GM12878 (cell line): ENCODE results near the gene CWC27. TPM values are rescaled to one million over a fixed set of nuclear protein-coding genes. Genes with fewer than 3 reads are reported as not detected.

Experiments used
- ATAC-seq: fragments of 200-7000 bp; cut with Tn5 transposase; 3 replicates; pipeline ENCODE4 v1.9.1; 2020; ENCODE audit warnings: mild to moderate bottlenecking, moderate library complexity
- BruUV-seq: library from RNA; stranded (reverse); fragments of 400-500 nt; replicated peaks from 2 replicates; lab custom pipeline; 2021; lab: Mats Ljungman, UMichigan
- CTCF ChIA-PET: fragments of 300-600 bp; sonication (Branson Sonifier 250); formaldehyde crosslinking; extraction: SDS; loops from one replicate; lab custom pipeline; 2021; ENCODE audit warnings: inconsistent platforms; lab: Yijun Ruan, JAX
- POLR2A ChIA-PET: fragments of 350-600 bp; formaldehyde crosslinking; extraction: SDS; loops from one replicate; lab custom pipeline; 2021; ENCODE audit warnings: inconsistent platforms; lab: Charles Lee
- RAD21 ChIA-PET: fragments of 300-600 bp; sonication (Branson Sonifier 250); formaldehyde crosslinking; loops from one replicate; lab custom pipeline; 2023; ENCODE audit warnings: antibody characterized with exemption; ENCODE audit not compliant: unreplicated experiment; lab: Charles Lee
- SMC1A ChIA-PET: fragments of 300-600 bp; sonication (Branson Sonifier 250); formaldehyde crosslinking; loops from one replicate; lab custom pipeline; 2023; ENCODE audit not compliant: unreplicated experiment, uncharacterized antibody; lab: Charles Lee
- DNase-seq: peaks from one replicate; pipeline ENCODE4 v3.0.0-alpha.2; 2011; ENCODE audit warnings: low read depth, low spot score
- FAIRE-seq: peaks from 3 replicates; lab custom pipeline; 2011; peaks lifted over from hg19 to GRCh38; lab: Jason Lieb, UNC
- H2AFZ ChIP-seq: 2 replicates; pipeline ENCODE4 v1.6.0; 2011; ENCODE audit warnings: low read depth, low read length, control low read depth; ENCODE audit not compliant: control insufficient read depth
- H3K27ac ChIP-seq: 2 replicates; pipeline ENCODE4 v1.5.1; 2011; ENCODE audit warnings: control low read depth; ENCODE audit not compliant: control insufficient read depth, insufficient read depth
- H3K27me3 ChIP-seq, 2 experiments: replicated peaks in 1 of 2; 2 replicates each; pipeline versions ENCODE4 v1.6.0 to v1.6.1; 2011; ENCODE audit warnings: low read length in 1 of 2; ENCODE audit not compliant: control insufficient read depth in 2 of 2, insufficient read depth in 2 of 2
- H3K36me3 ChIP-seq, 2 experiments: 2 replicates each; pipeline ENCODE4 v1.5.1; 2011; ENCODE audit warnings: low read length in 1 of 2; ENCODE audit not compliant: control insufficient read depth in 2 of 2, insufficient read depth in 2 of 2
- H3K4me1 ChIP-seq: 2 replicates; pipeline ENCODE4 v1.6.1; 2011; ENCODE audit warnings: mild to moderate bottlenecking, low read length, moderate library complexity, mixed read lengths; ENCODE audit not compliant: control insufficient read depth, insufficient read depth
- H3K4me2 ChIP-seq: 2 replicates; pipeline ENCODE4 v1.6.0; 2011; ENCODE audit warnings: control low read depth; ENCODE audit not compliant: control insufficient read depth, insufficient read depth
- H3K4me3 ChIP-seq: fragments of 200-600 bp; sonication (generic); 2 replicates; pipeline ENCODE4 v1.5.1; 2016
- H3K79me2 ChIP-seq: 2 replicates; pipeline ENCODE4 v1.6.0; 2011; ENCODE audit warnings: low read length; ENCODE audit not compliant: control insufficient read depth, insufficient read depth
- H3K9ac ChIP-seq: 2 replicates; pipeline ENCODE4 v1.8.0; 2011; ENCODE audit warnings: low read length, control low read depth, mixed read lengths; ENCODE audit not compliant: control insufficient read depth, insufficient read depth
- H3K9me3 ChIP-seq: replicated peaks from 3 replicates; pipeline ENCODE4 v1.5.1; 2011; ENCODE audit warnings: mild to moderate bottlenecking, low read length; ENCODE audit not compliant: control insufficient read depth, insufficient read depth
- H4K20me1 ChIP-seq: 2 replicates; pipeline ENCODE4 v1.6.0; 2011; ENCODE audit not compliant: control insufficient read depth, insufficient read depth
- CBX5 ChIP-seq: sonication (generic); IDR thresholded peaks from 2 replicates; pipeline ENCODE4 v1.6.1; 2016; ENCODE audit warnings: low read depth, moderate library complexity, mild to moderate bottlenecking, inconsistent platforms
- CEBPB ChIP-seq, 2 experiments: fragments of 150-350 bp in 1 of 2; IDR thresholded peaks; 2 replicates each; pipeline ENCODE4 v1.6.1; 2012 to 2014; ENCODE audit warnings: low read depth in 2 of 2, low read length in 2 of 2, borderline replicate concordance in 1 of 2, inconsistent platforms in 1 of 2
- DPF2 ChIP-seq: fragments of 450-650 bp; IDR thresholded peaks from 2 replicates; pipeline ENCODE4 v1.6.1; 2017; ENCODE audit warnings: mild to moderate bottlenecking
- HDAC6 ChIP-seq: fragments of 200-600 bp; sonication (generic); IDR thresholded peaks from one replicate; pipeline ENCODE4 v1.8.0; 2017; ENCODE audit warnings: antibody characterized with exemption; ENCODE audit not compliant: unreplicated experiment
- IRF4 ChIP-seq: IDR thresholded peaks from 2 replicates; pipeline ENCODE4 v1.6.1; 2011; ENCODE audit warnings: low read depth, low read length
- NR2C1 ChIP-seq: fragments of 450-650 bp; IDR thresholded peaks from 2 replicates; pipeline ENCODE4 v1.6.1; 2017; ENCODE audit warnings: antibody characterized with exemption, mild to moderate bottlenecking, moderate library complexity
- NR2F1 ChIP-seq: fragments of 450-650 bp; conservative IDR thresholded peaks from 2 replicates; pipeline ENCODE4 v1.6.1; 2017; ENCODE audit warnings: mild to moderate bottlenecking
- ZNF384 ChIP-seq: IDR thresholded peaks from 2 replicates; pipeline ENCODE4 v1.6.1; 2012; ENCODE audit warnings: low read depth, mild to moderate bottlenecking, low read length, improper control_type of control experiment, borderline replicate concordance
- in situ Hi-C: fragments of 300-500 bp; cut with MboI; formaldehyde crosslinking; loops from 9 replicates; pipeline ENCODE4 v1.14.3; 2018; ENCODE audit warnings: mixed read lengths
- intact Hi-C: fragments of 100-400 bp; cut with micrococcal nuclease; formaldehyde crosslinking; loops from one replicate; pipeline ENCODE4 v1.14.2; 2022; ENCODE audit not compliant: unreplicated experiment
- polyA plus RNA-seq, 11 experiments: library from polyadenylated mRNA; depleted of rRNA in 4 of 11; unstranded in 6 of 11; stranded (reverse) in 5 of 11; fragments of >200 nt; fragmentation: Nextera tagmentation in 4 of 11; fragmentation: Illumina TruSeq in 1 of 11; extraction: Ambion mirVana in 4 of 11; extraction: Trizol in 1 of 11; gene quantifications; 1 replicate in 1 of 11; 2 replicates in 10 of 11; pipeline versions ENCODE4 v1.2.1 to v1.2.3, GENCODE V29; 2011 to 2016; ENCODE audit warnings: inconsistent platforms in 2 of 11, missing spikeins in 2 of 11, low read depth in 1 of 11
- total RNA-seq, 4 experiments: library from RNA; depleted of rRNA in 3 of 4; stranded (reverse); fragments of >200 nt in 3 of 4; fragmentation: Illumina TruSeq in 1 of 4; extraction: Trizol in 1 of 4; gene quantifications; 2 replicates each; pipeline versions ENCODE4 v1.2.1 to v1.2.3, GENCODE V29; 2013 to 2021
- TF ChIP-seq, protein P1 (sequence below): fragments of 450-650 bp; IDR thresholded peaks from 2 replicates; pipeline ENCODE4 v1.6.1; 2017; ENCODE audit warnings: antibody characterized with exemption, mild to moderate bottlenecking, moderate library complexity
- TF ChIP-seq, protein P2 (sequence below): IDR thresholded peaks from 2 replicates; pipeline ENCODE4 v1.6.1; 2012; ENCODE audit warnings: low read length, inconsistent platforms
- TF ChIP-seq, protein P3 (sequence below): IDR thresholded peaks from 2 replicates; pipeline ENCODE4 v1.6.1; 2012; ENCODE audit warnings: mild to moderate bottlenecking, low read depth, low read length

The CWC27 gene
- total and polyA plus RNA-seq, 10 of the 15 experiments (the other 5 are each of a cell fraction or from before 2014, with no cell fraction given): 21.7 to 61.9 (median 47.0) TPM

DNA sequence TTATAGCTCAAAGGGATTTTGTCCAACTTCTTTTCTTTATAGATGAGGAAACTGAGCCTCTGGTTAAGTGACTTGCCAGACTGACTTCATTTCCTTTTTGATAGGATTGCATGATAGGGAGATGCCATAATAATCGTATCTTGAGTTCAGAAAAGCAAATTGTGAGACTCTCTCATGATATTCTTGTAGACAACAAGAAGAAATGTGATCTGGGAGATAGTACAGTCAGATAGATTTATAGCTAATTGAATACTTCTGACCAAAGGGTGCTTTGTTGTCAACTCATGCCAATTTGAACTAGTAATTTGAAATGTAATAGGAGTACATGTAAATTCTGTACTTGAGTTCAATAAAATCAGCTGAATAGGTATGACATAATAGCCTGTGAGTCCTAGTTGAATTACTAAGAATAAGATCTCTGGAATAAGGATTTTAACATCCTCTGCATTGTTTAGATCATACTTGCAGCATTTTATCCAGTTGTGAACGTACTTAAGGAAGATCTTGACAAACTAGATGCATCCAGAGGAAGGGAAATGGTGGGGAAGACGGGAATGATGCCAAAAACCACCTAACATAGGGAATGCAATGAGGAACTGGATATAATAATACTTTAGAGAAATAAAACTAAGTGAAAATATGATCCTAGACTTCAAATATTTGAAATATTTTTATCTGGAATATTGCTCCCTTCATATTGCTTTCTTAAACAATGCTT, 25.5 kb downstream of the CWC27 start (continued):
- TF ChIP-seq, protein P1, sequence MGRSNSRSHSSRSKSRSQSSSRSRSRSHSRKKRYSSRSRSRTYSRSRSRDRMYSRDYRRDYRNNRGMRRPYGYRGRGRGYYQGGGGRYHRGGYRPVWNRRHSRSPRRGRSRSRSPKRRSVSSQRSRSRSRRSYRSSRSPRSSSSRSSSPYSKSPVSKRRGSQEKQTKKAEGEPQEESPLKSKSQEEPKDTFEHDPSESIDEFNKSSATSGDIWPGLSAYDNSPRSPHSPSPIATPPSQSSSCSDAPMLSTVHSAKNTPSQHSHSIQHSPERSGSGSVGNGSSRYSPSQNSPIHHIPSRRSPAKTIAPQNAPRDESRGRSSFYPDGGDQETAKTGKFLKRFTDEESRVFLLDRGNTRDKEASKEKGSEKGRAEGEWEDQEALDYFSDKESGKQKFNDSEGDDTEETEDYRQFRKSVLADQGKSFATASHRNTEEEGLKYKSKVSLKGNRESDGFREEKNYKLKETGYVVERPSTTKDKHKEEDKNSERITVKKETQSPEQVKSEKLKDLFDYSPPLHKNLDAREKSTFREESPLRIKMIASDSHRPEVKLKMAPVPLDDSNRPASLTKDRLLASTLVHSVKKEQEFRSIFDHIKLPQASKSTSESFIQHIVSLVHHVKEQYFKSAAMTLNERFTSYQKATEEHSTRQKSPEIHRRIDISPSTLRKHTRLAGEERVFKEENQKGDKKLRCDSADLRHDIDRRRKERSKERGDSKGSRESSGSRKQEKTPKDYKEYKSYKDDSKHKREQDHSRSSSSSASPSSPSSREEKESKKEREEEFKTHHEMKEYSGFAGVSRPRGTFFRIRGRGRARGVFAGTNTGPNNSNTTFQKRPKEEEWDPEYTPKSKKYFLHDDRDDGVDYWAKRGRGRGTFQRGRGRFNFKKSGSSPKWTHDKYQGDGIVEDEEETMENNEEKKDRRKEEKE: no peak
- TF ChIP-seq HDAC6 (no peak), IRF4 (no peak)

DNA sequence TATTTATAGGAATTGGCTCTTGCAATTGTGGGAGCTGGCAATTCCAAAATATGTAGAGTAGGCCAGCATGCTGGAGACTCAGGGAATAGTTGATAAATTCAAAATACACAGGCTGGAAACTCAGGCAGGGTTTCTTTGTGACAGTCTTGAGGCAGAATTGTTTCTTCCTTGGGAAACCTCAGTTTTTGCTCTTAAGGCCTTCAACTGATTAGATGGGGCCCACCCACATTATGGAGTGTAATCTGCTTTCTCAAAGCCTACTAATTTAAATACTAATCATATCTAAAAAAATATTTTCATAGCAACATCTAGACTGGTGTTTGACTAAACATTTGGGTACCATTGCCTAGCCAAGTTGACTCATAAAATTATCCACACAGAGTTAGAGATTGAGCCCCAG, 27.6 kb downstream of the CWC27 start:
- FAIRE-seq (no peak), DNase-seq (no peak), ATAC-seq (no peak)
- RAD21 ChIA-PET: interaction anchor here (0.9 to 1.3 kb wide), 2 partner anchors 12 to 15 kb away, joined by 3 read pairs; no protein-coding TSS in a partner anchor
- Histone ChIP-seq H3K79me2 (no peaks in the 10 kb centered on the region), H3K27ac (no peak overlapping the region), H4K20me1 (no peaks in the 10 kb centered on the region), H3K4me1 (no peaks in the 10 kb centered on the region), H3K36me3 (0 out of 4 replicates have a peak, but pooled peaks cover 0 to 5% of the 10 kb centered on the region in 2 experiments), H3K4me3 (no peak overlapping the region), H3K9ac (no peak overlapping the region), H2AFZ (no peak overlapping the region), H3K4me2 (no peak overlapping the region), H3K27me3 (no peaks in the 10 kb centered on the region), H3K9me3 (no peaks in the 10 kb centered on the region)
- intact Hi-C loops: no loop called here
- in situ Hi-C loops: no loop called here
- SMC1A ChIA-PET: no interaction called here
- POLR2A ChIA-PET: no interaction called here
- CTCF ChIA-PET: interaction anchor here (1.7 kb wide), 1 partner anchor 8 kb away, joined by 4 read pairs; no protein-coding TSS in a partner anchor
- BruUV-seq: no TSS peak
- no peak for TF ChIP-seq NR2F1
- TF ChIP-seq, protein P2, sequence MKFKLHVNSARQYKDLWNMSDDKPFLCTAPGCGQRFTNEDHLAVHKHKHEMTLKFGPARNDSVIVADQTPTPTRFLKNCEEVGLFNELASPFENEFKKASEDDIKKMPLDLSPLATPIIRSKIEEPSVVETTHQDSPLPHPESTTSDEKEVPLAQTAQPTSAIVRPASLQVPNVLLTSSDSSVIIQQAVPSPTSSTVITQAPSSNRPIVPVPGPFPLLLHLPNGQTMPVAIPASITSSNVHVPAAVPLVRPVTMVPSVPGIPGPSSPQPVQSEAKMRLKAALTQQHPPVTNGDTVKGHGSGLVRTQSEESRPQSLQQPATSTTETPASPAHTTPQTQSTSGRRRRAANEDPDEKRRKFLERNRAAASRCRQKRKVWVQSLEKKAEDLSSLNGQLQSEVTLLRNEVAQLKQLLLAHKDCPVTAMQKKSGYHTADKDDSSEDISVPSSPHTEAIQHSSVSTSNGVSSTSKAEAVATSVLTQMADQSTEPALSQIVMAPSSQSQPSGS: no peak
- no peak for TF ChIP-seq CBX5
- TF ChIP-seq, protein P3, sequence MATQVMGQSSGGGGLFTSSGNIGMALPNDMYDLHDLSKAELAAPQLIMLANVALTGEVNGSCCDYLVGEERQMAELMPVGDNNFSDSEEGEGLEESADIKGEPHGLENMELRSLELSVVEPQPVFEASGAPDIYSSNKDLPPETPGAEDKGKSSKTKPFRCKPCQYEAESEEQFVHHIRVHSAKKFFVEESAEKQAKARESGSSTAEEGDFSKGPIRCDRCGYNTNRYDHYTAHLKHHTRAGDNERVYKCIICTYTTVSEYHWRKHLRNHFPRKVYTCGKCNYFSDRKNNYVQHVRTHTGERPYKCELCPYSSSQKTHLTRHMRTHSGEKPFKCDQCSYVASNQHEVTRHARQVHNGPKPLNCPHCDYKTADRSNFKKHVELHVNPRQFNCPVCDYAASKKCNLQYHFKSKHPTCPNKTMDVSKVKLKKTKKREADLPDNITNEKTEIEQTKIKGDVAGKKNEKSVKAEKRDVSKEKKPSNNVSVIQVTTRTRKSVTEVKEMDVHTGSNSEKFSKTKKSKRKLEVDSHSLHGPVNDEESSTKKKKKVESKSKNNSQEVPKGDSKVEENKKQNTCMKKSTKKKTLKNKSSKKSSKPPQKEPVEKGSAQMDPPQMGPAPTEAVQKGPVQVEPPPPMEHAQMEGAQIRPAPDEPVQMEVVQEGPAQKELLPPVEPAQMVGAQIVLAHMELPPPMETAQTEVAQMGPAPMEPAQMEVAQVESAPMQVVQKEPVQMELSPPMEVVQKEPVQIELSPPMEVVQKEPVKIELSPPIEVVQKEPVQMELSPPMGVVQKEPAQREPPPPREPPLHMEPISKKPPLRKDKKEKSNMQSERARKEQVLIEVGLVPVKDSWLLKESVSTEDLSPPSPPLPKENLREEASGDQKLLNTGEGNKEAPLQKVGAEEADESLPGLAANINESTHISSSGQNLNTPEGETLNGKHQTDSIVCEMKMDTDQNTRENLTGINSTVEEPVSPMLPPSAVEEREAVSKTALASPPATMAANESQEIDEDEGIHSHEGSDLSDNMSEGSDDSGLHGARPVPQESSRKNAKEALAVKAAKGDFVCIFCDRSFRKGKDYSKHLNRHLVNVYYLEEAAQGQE: no peak
- TF ChIP-seq DPF2: no peak
- TF ChIP-seq CEBPB (IDR thresholded peaks at IDR 0.05; ENCODE audit: borderline replicate concordance in 1 of 2, low read depth in 2 of 2, low read length in 2 of 2): no peak
- TF ChIP-seq ZNF384: no peak
- TF ChIP-seq NR2C1: no peak
- TF ChIP-seq, protein P1: no peak
